ENCODE data around the gene SEMA5A. TPM values are rescaled to one million over a fixed set of nuclear protein-coding genes. Genes with fewer than 3 reads are reported as not detected.

SEMA5A gene
- total and polyA plus RNA-seq, 2 of the 13 experiments (the other 11 are each of a cell fraction or from before 2014, with no cell fraction given): 0.01 TPM; not detected in 1

DNA sequence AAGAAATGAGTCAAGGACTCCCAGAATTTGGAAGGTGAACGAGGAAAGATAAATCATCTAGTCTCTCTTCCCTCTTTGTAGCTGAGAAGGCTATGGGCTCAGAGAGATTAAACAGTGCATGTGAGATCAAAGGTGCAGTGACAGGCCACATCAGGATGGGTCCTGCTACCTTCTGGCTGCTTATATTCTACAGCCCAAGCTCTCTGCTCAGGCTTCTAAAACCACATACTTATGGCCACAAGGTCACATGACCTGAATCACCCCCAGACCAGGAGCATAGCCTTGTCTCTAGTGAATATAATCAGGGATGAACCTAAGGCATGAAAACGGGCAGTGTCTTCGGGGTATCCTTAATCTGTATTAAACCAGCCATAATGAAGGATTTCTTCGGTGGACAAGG, 158.9 kb downstream of the SEMA5A start (continued):
- TF ChIP-seq FOXJ3 (CRISPR knock-in tag; IDR thresholded peaks at IDR 0.05; ENCODE audit: borderline replicate concordance) (no peak), ZNF496 (CRISPR knock-in tag; IDR thresholded peaks at IDR 0.05; ENCODE audit: insufficient replicate concordance) (no peak), ZNF180 (CRISPR knock-in tag; IDR thresholded peaks at IDR 0.05; ENCODE audit: borderline replicate concordance, low read depth) (no peak)

GRCh38 chr5:9382522-9382921, 163.4 kb downstream of the SEMA5A start:
- 0% methylated on average over 1 of the region's 1 CpG for whole genome bisulfite sequencing (ENCODE audit: low lambda C conversion rate)
- Histone ChIP-seq H2AFZ (ENCODE audit: low read length) (no peak overlapping the region), H4K20me1 (ENCODE audit: insufficient read depth, low read length) (no peaks in the 10 kb centered on the region), H3K9ac (ENCODE audit: insufficient read depth, low read depth, low read length) (no peak overlapping the region), H3K4me2 (ENCODE audit: low read depth, low read length) (no peak overlapping the region), H3K36me3 (replicated peaks in 1 of 2; ENCODE audit: control insufficient read depth in 1 of 2, insufficient read depth in 2 of 2, low read length in 2 of 2) (no peaks in the 10 kb centered on the region), H3K27ac (ENCODE audit: extremely low read length, insufficient read depth, low read length) (no peak overlapping the region), H3K4me1 (ENCODE audit: insufficient read depth, low read length) (no peaks in the 10 kb centered on the region), H3K4me3 (replicated peaks in 1 of 3; ENCODE audit: insufficient read depth in 1 of 3, low read depth in 2 of 3, low read length in 3 of 3) (no peak overlapping the region), H3K27me3 (ENCODE audit: control insufficient read depth in 1 of 2, insufficient read depth in 2 of 2, low read length in 2 of 2) (no peaks in the 10 kb centered on the region), H3K79me2 (ENCODE audit: insufficient read depth, low read length) (no peaks in the 10 kb centered on the region), H3K9me3 (ENCODE audit: low read length) (no peaks in the 10 kb centered on the region)
- in situ Hi-C loops (cut with HindIII; ENCODE audit: extremely low pct_ligation_motif_present, low pct_unique_long_range_greater_than_20kb) (no loop called here), intact Hi-C loops (cut with micrococcal nuclease; ENCODE audit: unreplicated experiment) (no loop called here)
- CTCF ChIA-PET (ENCODE audit: low intra/inter-chr PET ratio, low total read pairs): no interaction called here
- ATAC-seq (no peak), FAIRE-seq (no peak), DNase-seq (ENCODE audit: low spot score) (no peak)
- POLR2A ChIA-PET: no interaction called here
- no TSS peak for BruUV-seq (replicated peaks)
- no peak for TF ChIP-seq BCL3 (CRISPR knock-in tag; IDR thresholded peaks at IDR 0.05)
- no peak for TF ChIP-seq ZNF460 (CRISPR knock-in tag; IDR thresholded peaks at IDR 0.05; ENCODE audit: borderline replicate concordance)
- no peak for TF ChIP-seq SNRNP70 (IDR thresholded peaks at IDR 0.05; ENCODE audit: low read depth, low read length)
- TF ChIP-seq ZNF430 (CRISPR knock-in tag; IDR thresholded peaks at IDR 0.05): no peak
- no peak for TF ChIP-seq KLF13 (CRISPR knock-in tag; IDR thresholded peaks at IDR 0.05)
- TF ChIP-seq ZNF737 (CRISPR knock-in tag; IDR thresholded peaks at IDR 0.05; ENCODE audit: borderline replicate concordance): no peak
- no peak for TF ChIP-seq PAF1 (CRISPR knock-in tag; IDR thresholded peaks at IDR 0.05)
- no peak for TF ChIP-seq JDP2 (CRISPR knock-in tag; IDR thresholded peaks at IDR 0.05; ENCODE audit: borderline replicate concordance)
- no peak for TF ChIP-seq FOXC1 (CRISPR knock-in tag; IDR thresholded peaks at IDR 0.05; ENCODE audit: borderline replicate concordance)
- TF ChIP-seq ZNF124 (CRISPR knock-in tag; IDR thresholded peaks at IDR 0.05): no peak
- TF ChIP-seq ZNF280B (CRISPR knock-in tag; IDR thresholded peaks at IDR 0.05; ENCODE audit: borderline replicate concordance): no peak
- no peak for TF ChIP-seq ZNF614 (CRISPR knock-in tag; IDR thresholded peaks at IDR 0.05; ENCODE audit: borderline replicate concordance)
- TF ChIP-seq ATF6 (CRISPR knock-in tag; conservative IDR thresholded peaks at IDR 0.05): no peak
- no peak for TF ChIP-seq ZBTB20 (CRISPR knock-in tag; IDR thresholded peaks at IDR 0.05; ENCODE audit: borderline replicate concordance, low read depth)
